Calu3 (cell line): ENCODE results near the gene MICAL3. TPM values are rescaled to one million over a fixed set of nuclear protein-coding genes. Genes with fewer than 3 reads are reported as not detected.

Source experiments
- BruUV-seq: library from RNA; stranded (reverse); fragments of 400-500 nt; replicated peaks from 2 replicates; lab custom pipeline; 2021; lab: Mats Ljungman, UMichigan
- CTCF ChIA-PET: fragments of 300-600 bp; sonication (Branson Sonifier 250); formaldehyde crosslinking; loops from one replicate; lab custom pipeline; 2022; ENCODE audit warnings: antibody characterized with exemption; lab: Charles Lee
- DNase-seq: peaks from one replicate; pipeline ENCODE4 v3.0.0; 2022
- H3K27ac Mint-ChIP-seq: one replicate; pipeline ENCODE4 v1.8.0; 2022; ENCODE audit warnings: mixed read lengths; ENCODE audit not compliant: unreplicated experiment
- H3K27me3 Mint-ChIP-seq: one replicate; pipeline ENCODE4 v1.8.0; 2022; ENCODE audit warnings: mixed read lengths; ENCODE audit not compliant: unreplicated experiment
- H3K36me3 Mint-ChIP-seq: one replicate; pipeline ENCODE4 v1.8.0; 2022; ENCODE audit warnings: mild to moderate bottlenecking, moderate library complexity, mixed read lengths; ENCODE audit not compliant: insufficient read depth, unreplicated experiment
- H3K4me1 Mint-ChIP-seq: one replicate; pipeline ENCODE4 v1.8.0; 2022; ENCODE audit warnings: mild to moderate bottlenecking, low read depth, mixed read lengths; ENCODE audit not compliant: unreplicated experiment
- H3K4me3 Mint-ChIP-seq: one replicate; pipeline ENCODE4 v1.8.0; 2022; ENCODE audit warnings: mild to moderate bottlenecking, low read depth, moderate library complexity, mixed read lengths; ENCODE audit not compliant: unreplicated experiment
- H3K9me3 Mint-ChIP-seq: one replicate; pipeline ENCODE4 v1.8.0; 2022; ENCODE audit warnings: low read depth, mixed read lengths; ENCODE audit not compliant: unreplicated experiment
- CTCF ChIP-seq: fragments of 200-600 bp; IDR thresholded peaks from one replicate; pipeline ENCODE4 v1.8.0; 2022; ENCODE audit warnings: antibody characterized with exemption; ENCODE audit not compliant: unreplicated experiment
- intact Hi-C: fragments of 100-400 bp; cut with micrococcal nuclease; formaldehyde crosslinking; loops from one replicate; pipeline ENCODE4 v1.10.0; 2022; ENCODE audit not compliant: unreplicated experiment
- total RNA-seq: library from RNA; stranded (reverse); gene quantifications from 2 replicates; pipeline ENCODE4 v1.2.3, GENCODE V29; 2022

The MICAL3 gene
- total RNA-seq, 1 experiment from 2014 or later = 60.6 TPM

DNA sequence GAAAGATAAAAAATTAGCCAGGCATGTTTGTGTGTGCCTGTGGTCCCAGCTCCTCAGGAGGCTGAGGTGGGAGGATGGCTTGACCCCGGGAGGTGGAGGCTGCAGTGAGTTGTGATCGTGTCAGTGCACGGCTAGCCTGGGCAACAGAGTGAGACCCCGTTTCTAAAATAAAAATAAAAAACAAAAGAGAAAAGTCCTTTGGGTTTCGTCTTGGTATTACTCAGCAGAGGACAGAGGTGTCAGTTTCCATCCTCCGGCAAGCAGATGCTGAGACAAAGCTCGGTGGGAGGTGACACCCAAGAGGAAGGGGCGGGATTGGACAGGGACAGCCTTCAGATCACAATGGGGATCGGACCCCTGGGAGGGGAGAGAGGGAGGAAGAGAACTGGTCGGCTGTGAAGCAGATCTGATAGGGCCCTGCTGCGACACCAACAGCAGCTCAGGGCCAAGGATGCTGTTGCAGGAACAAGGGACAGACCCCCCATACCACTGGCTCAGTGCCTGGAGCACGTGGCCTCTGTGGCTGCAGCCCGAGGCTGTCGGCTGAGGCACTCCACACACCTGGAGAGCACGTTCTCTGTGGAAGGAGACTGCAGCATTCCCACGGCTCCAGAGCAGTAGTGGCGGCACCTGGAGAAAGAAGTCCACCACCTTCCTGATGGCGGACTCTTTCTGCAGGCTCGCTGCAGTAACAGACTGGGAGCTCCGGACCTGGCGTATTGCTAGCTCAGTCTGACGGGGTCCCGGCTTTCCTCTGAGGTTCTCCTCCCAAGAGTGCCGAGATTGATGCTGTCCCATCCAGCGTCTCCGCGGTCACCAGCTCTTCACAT lies 244.9 kb downstream of the MICAL3 start:
- H3K36me3 Mint-ChIP-seq = peaks cover 7% of the 10 kb centered on the region
- CTCF ChIA-PET = interaction anchor here (0.5 kb wide), 1 partner anchor 118 kb away, joined by 3 read pairs; no protein-coding TSS in a partner anchor
- H3K27me3 Mint-ChIP-seq = no peaks in the 10 kb centered on the region
- H3K9me3 Mint-ChIP-seq = no peaks in the 10 kb centered on the region
- H3K4me1 Mint-ChIP-seq = peaks cover 25% of the 10 kb centered on the region
- no peak for TF ChIP-seq CTCF
- intact Hi-C loops = loop anchor here (2.0 kb wide), 1 partner anchor 37 kb away; no protein-coding TSS in a partner anchor
- no TSS peak for BruUV-seq
- DNase-seq = no peak
- H3K27ac Mint-ChIP-seq = no peak overlapping the region
- H3K4me3 Mint-ChIP-seq = no peak overlapping the region

GRCh38 chr22:17778412-17778976 lies 245.9 kb downstream of the MICAL3 start:
- no peaks in the 10 kb centered on the region for H3K9me3 Mint-ChIP-seq
- CTCF ChIA-PET = interaction anchor here (0.6 kb wide), 1 partner anchor 37 kb away, joined by 3 read pairs; no protein-coding TSS in a partner anchor
- TF ChIP-seq CTCF = no peak
- no peaks in the 10 kb centered on the region for H3K27me3 Mint-ChIP-seq
- H3K4me1 Mint-ChIP-seq = peaks cover 25% of the 10 kb centered on the region
- no peak overlapping the region for H3K27ac Mint-ChIP-seq
- intact Hi-C loops = no loop called here
- BruUV-seq = no TSS peak
- H3K36me3 Mint-ChIP-seq = peaks cover 10% of the 10 kb centered on the region
- DNase-seq = no peak
- no peak overlapping the region for H3K4me3 Mint-ChIP-seq

GRCh38 chr22:17777717-17778044 lies 246.7 kb downstream of the MICAL3 start:
- peaks cover 27% of the 10 kb centered on the region for H3K4me1 Mint-ChIP-seq
- no peak overlapping the region for H3K27ac Mint-ChIP-seq
- intact Hi-C loops = no loop called here
- no TSS peak for BruUV-seq
- CTCF ChIA-PET = interaction anchor here (0.6 kb wide), 1 partner anchor 36 kb away, joined by 3 read pairs; no protein-coding TSS in a partner anchor
- H3K36me3 Mint-ChIP-seq = peaks cover 18% of the 10 kb centered on the region
- no peaks in the 10 kb centered on the region for H3K27me3 Mint-ChIP-seq
- DNase-seq = no peak
- H3K9me3 Mint-ChIP-seq = no peaks in the 10 kb centered on the region
- no peak for TF ChIP-seq CTCF
- no peak overlapping the region for H3K4me3 Mint-ChIP-seq

DNA sequence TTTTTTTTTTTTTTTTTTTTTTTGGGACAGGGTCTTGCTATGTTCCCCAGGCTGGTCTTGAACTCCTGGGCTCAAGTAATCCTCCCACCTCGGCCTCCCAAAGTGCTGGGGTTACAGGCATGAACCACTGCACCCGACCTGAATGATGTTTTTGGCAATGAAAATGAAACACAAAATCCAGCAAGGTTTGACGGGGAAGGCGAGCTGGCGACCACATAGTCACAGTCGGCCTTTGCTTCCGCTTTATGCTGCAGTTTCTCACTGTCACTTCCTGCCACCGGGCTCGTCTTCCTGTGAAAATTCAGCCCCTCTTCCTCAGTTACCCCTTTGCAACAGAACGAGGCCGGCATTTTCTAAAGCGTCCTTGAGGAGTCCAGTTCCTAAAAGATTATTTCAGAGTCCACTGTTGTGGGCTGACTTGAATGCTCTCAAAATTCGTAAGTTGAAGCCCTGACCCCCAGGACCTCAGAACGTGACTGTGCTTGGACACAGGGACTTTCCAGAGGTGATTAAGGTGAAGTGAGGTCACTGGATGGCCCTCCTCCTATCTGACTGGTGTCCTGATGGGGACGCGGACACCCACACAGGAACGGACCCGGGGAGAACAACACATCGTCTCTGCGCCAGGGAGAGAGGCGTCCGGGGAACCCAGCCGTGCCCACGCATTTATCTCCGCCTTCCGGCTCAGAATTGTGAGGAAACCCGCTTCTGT lies 247.2 kb downstream of the MICAL3 start:
- H3K27ac Mint-ChIP-seq = no peak overlapping the region
- H3K36me3 Mint-ChIP-seq = peaks cover 24% of the 10 kb centered on the region
- no peak for TF ChIP-seq CTCF
- BruUV-seq = no TSS peak
- CTCF ChIA-PET = no interaction called here
- peaks cover 27% of the 10 kb centered on the region for H3K4me1 Mint-ChIP-seq
- no peak for DNase-seq
- H3K9me3 Mint-ChIP-seq = no peaks in the 10 kb centered on the region
- no peak overlapping the region for H3K4me3 Mint-ChIP-seq
- H3K27me3 Mint-ChIP-seq = no peaks in the 10 kb centered on the region
- intact Hi-C loops = no loop called here
